K562 (cell line): Measurements from ENCODE around the gene FRMD4A. TPM values are rescaled to one million over a fixed set of nuclear protein-coding genes. Genes with fewer than 3 reads are reported as not detected.

Source experiments
- ATAC-seq: fragments of 200-7000 bp; cut with Tn5 transposase; 3 replicates; pipeline ENCODE4 v1.9.1; 2020; ENCODE audit warnings: moderate library complexity
- BruUV-seq: library from RNA; stranded (reverse); fragments of 400-500 nt; replicated peaks from 2 replicates; lab custom pipeline; 2021; lab: Mats Ljungman, UMichigan
- CTCF ChIA-PET: fragments of 300-600 bp; formaldehyde crosslinking; extraction: SDS; loops from one replicate; lab custom pipeline; 2021; ENCODE audit warnings: low intra/inter-chr PET ratio; lab: Yijun Ruan, JAX
- POLR2A ChIA-PET: fragments of 300-600, 350-650 bp; sonication (Branson Sonifier 250); formaldehyde crosslinking; extraction: SDS; loops from one replicate; lab custom pipeline; 2021; ENCODE audit warnings: antibody characterized with exemption, inconsistent platforms; lab: Yijun Ruan, JAX
- DNase-seq, 4 experiments: peaks; one replicate each; pipeline versions ENCODE4 v3.0.0 to v3.0.0-alpha.2; 2011 to 2018; ENCODE audit warnings: low spot score in 3 of 4, mixed read lengths in 3 of 4; ENCODE audit errors: extremely low read depth in 1 of 4
- FAIRE-seq: peaks from 2 replicates; lab custom pipeline; 2011; peaks lifted over from hg19 to GRCh38; lab: Jason Lieb, UNC
- H2AFZ ChIP-seq: 2 replicates; pipeline ENCODE4 v1.6.0; 2011; ENCODE audit warnings: low read depth, low read length, control low read depth, inconsistent platforms
- H3K27ac ChIP-seq: fragments of 200-600 bp; 3 replicates; pipeline ENCODE4 v1.8.0; 2011; ENCODE audit warnings: low read depth, mild to moderate bottlenecking, control low read depth, inconsistent platforms, low read length, moderate library complexity, mixed read lengths; ENCODE audit errors: extremely low read depth
- H3K27me3 ChIP-seq, 2 experiments: fragments of 300-600 bp in 1 of 2; 2 replicates in 1 of 2; 3 replicates in 1 of 2; pipeline versions ENCODE4 v1.6.0 to v1.8.0; 2011; ENCODE audit warnings: inconsistent platforms in 2 of 2, low read length in 2 of 2, mild to moderate bottlenecking in 1 of 2, mixed read lengths in 1 of 2, moderate library complexity in 1 of 2; ENCODE audit not compliant: control insufficient read depth in 2 of 2, insufficient read depth in 2 of 2
- H3K36me3 ChIP-seq: fragments of 300-600 bp; 3 replicates; pipeline ENCODE4 v1.8.0; 2011; ENCODE audit warnings: mild to moderate bottlenecking, low read length, inconsistent platforms; ENCODE audit not compliant: control insufficient read depth, insufficient read depth
- H3K4me1 ChIP-seq, 2 experiments: fragments of 200-600 bp in 1 of 2; replicated peaks in 1 of 2; 2 replicates in 1 of 2; 3 replicates in 1 of 2; pipeline versions ENCODE4 v1.5.1 to v1.8.0; 2011; ENCODE audit warnings: inconsistent platforms in 2 of 2, low read length in 2 of 2, mild to moderate bottlenecking in 1 of 2, mixed read lengths in 1 of 2, moderate library complexity in 1 of 2; ENCODE audit not compliant: control insufficient read depth in 2 of 2, insufficient read depth in 2 of 2
- H3K4me2 ChIP-seq: 2 replicates; pipeline ENCODE4 v1.6.1; 2011; ENCODE audit warnings: low read length, control low read depth, inconsistent platforms, mixed read lengths; ENCODE audit not compliant: insufficient read depth
- H3K4me3 ChIP-seq: fragments of 200-600 bp; sonication (generic), shearing (Covaris generic); 2 replicates; pipeline ENCODE4 v1.5.1; 2016; ENCODE audit warnings: control low read depth, inconsistent platforms
- H3K79me2 ChIP-seq: fragments of 200-600 bp; 3 replicates; pipeline ENCODE4 v1.8.0; 2011; ENCODE audit warnings: low read length, inconsistent platforms; ENCODE audit not compliant: control insufficient read depth, insufficient read depth
- H3K9ac ChIP-seq, 2 experiments: 2 replicates each; pipeline versions ENCODE4 v1.6.0 to v1.6.1; 2011; ENCODE audit warnings: low read depth in 2 of 2, low read length in 2 of 2, control low read depth in 1 of 2, inconsistent platforms in 1 of 2, mild to moderate bottlenecking in 1 of 2, mixed read lengths in 1 of 2; ENCODE audit not compliant: insufficient read depth in 1 of 2
- H3K9me1 ChIP-seq: one replicate; pipeline ENCODE4 v1.6.0; 2011; ENCODE audit warnings: inconsistent platforms, mild to moderate bottlenecking, low read length, moderate library complexity; ENCODE audit not compliant: control insufficient read depth, insufficient read depth
- H3K9me3 ChIP-seq: replicated peaks from 2 replicates; pipeline ENCODE4 v1.5.1; 2011; ENCODE audit warnings: low read depth, low read length, inconsistent platforms; ENCODE audit not compliant: control insufficient read depth, insufficient read depth
- H4K20me1 ChIP-seq: replicated peaks from 2 replicates; pipeline ENCODE4 v1.6.1; 2011; ENCODE audit warnings: low read length, inconsistent platforms, mixed read lengths; ENCODE audit not compliant: control insufficient read depth, insufficient read depth
- BCLAF1 ChIP-seq, 2 experiments: fragments of 450-650 bp in 1 of 2; IDR thresholded peaks; 2 replicates each; pipeline ENCODE4 v1.6.1; 2011 to 2017; ENCODE audit warnings: low read depth in 2 of 2, antibody characterized with exemption in 1 of 2, borderline replicate concordance in 1 of 2, low read length in 1 of 2, mild to moderate bottlenecking in 1 of 2, mixed read lengths in 1 of 2; ENCODE audit not compliant: control insufficient read depth in 1 of 2
- E2F3 ChIP-seq: fragments of 250-450 bp; sonication (Bioruptor Pico); IDR thresholded peaks from 2 replicates; pipeline ENCODE4 v1.4.0; 2020; ENCODE audit warnings: mild to moderate bottlenecking
- MCM3 ChIP-seq: fragments of 450-650 bp; IDR thresholded peaks from 2 replicates; pipeline ENCODE4 v1.6.1; 2016
- NONO ChIP-seq, 2 experiments: fragments of 200-400 bp in 1 of 2; fragments of 450-650 bp in 1 of 2; formaldehyde crosslinking in 1 of 2; IDR thresholded peaks; 2 replicates each; pipeline ENCODE4 v1.6.1; 2017; ENCODE audit warnings: low read depth in 2 of 2, mild to moderate bottlenecking in 2 of 2, moderate library complexity in 2 of 2, low read length in 1 of 2
- WGBS: fragments of 100-300 bp; shearing (Covaris generic); methylation state at CpG from one replicate; pipeline ENCODE4 v1.1.6; 2016; ENCODE audit warnings: low coverage, mixed read lengths; ENCODE audit not compliant: insufficient coverage; ENCODE audit errors: missing lambda C conversion rate; 5-methylcytosine and 5-hydroxymethylcytosine counted together
- in situ Hi-C: fragments of 300-500 bp; cut with MboI; formaldehyde crosslinking; loops from 4 replicates; pipeline ENCODE4 v1.15.0; 2018; ENCODE audit warnings: inconsistent platforms, mixed read lengths
- intact Hi-C: fragments of 100-400 bp; cut with micrococcal nuclease; formaldehyde crosslinking; loops from 2 replicates; pipeline ENCODE4 v1.14.2; 2022
- polyA plus RNA-seq, 8 experiments: library from polyadenylated mRNA; depleted of rRNA in 4 of 8; stranded (reverse) in 5 of 8; unstranded in 3 of 8; fragments of >200 nt; fragmentation: Nextera tagmentation in 2 of 8; fragmentation: Illumina TruSeq in 1 of 8; extraction: Ambion mirVana in 2 of 8; extraction: Trizol in 1 of 8; gene quantifications; 2 replicates each; pipeline versions ENCODE4 v1.2.1 to v1.2.3, GENCODE V29; 2011 to 2014; ENCODE audit warnings: inconsistent platforms in 1 of 8, missing spikeins in 1 of 8
- total RNA-seq, 7 experiments: library from RNA; depleted of rRNA in 6 of 7; stranded (reverse); fragments of >200 nt in 6 of 7; fragmentation: Illumina TruSeq in 2 of 7; extraction: Trizol in 2 of 7; gene quantifications; 2 replicates each; pipeline versions ENCODE4 v1.2.1 to v1.2.3, GENCODE V29; 2011 to 2021; ENCODE audit warnings: low replicate concordance in 1 of 7

FRMD4A gene
- total and polyA plus RNA-seq, 9 of the 15 experiments (the other 6 are each of a cell fraction or from before 2014, with no cell fraction given): 0.80 to 5.2 (median 3.0) TPM

- no peak for TF ChIP-seq E2F3 (CRISPR knock-in tag)
These were observed 319.8 kb downstream of the FRMD4A start (continued) for GRCh38 chr10:14010769-14011574.

GRCh38 chr10:14010101-14010558, 320.6 kb downstream of the FRMD4A start:
- no peak overlapping the region for H3K27ac ChIP-seq
- no peaks in the 10 kb centered on the region for H3K79me2 ChIP-seq
- no peak for FAIRE-seq
- H3K36me3 ChIP-seq: no peaks in the 10 kb centered on the region
- no peaks in the 10 kb centered on the region for H3K4me1 ChIP-seq
- 0% methylated on average over 5 of the region's 5 CpGs for WGBS
- ChIA-PET POLR2A (no interaction called here), CTCF (no interaction called here)
- BruUV-seq: no TSS peak
- intact Hi-C loops (no loop called here), in situ Hi-C loops (no loop called here)
- no peak overlapping the region for H3K4me2 ChIP-seq
- no peaks in the 10 kb centered on the region for H3K9me1 ChIP-seq
- H3K9me3 ChIP-seq: no peaks in the 10 kb centered on the region
- no peak for DNase-seq
- H3K9ac ChIP-seq: no peak overlapping the region
- no peak for ATAC-seq
- no peak overlapping the region for H3K4me3 ChIP-seq
- no peaks in the 10 kb centered on the region for H4K20me1 ChIP-seq
- H3K27me3 ChIP-seq: peaks cover 7 to 45% of the 10 kb centered on the region in 2 experiments; a peak in 4 of 5 replicates
- TF ChIP-seq MCM3 (no peak), NONO (IDR thresholded peaks at IDR 0.05; ENCODE audit: low read depth in 2 of 2, low read length in 1 of 2) (no peak), BCLAF1 (IDR thresholded peaks at IDR 0.05; ENCODE audit: borderline replicate concordance in 1 of 2, control insufficient read depth in 1 of 2, low read depth in 2 of 2, low read length in 1 of 2) (no peak)
- no peak overlapping the region for H2AFZ ChIP-seq
